Stomach (tissue), 9 donors: ENCODE data around the gene TPP2. TPM values are rescaled to one million over a fixed set of nuclear protein-coding genes. Genes with fewer than 3 reads are reported as not detected.
A peak's percentile ranks its signal among the peaks of the same experiment; 100 is the strongest.

Experiments used
- DNase-seq, 2 donors: peaks; one replicate each; pipeline versions ENCODE4 v3.0.0 to v3.0.0-alpha.2; 2013 to 2019
- H3K27ac ChIP-seq, 5 donors: fragments of 200-600 bp in 4 of 5; sonication (generic) in 4 of 5; one replicate each; pipeline ENCODE4 v1.5.1; 2013 to 2019; ENCODE audit warnings: mild to moderate bottlenecking in 1 of 5, moderate library complexity in 1 of 5
- H3K27me3 ChIP-seq, 3 donors: fragments of 200-600 bp; sonication (generic); one replicate each; pipeline ENCODE4 v1.5.1; 2017 to 2019; ENCODE audit warnings: mixed run types in 1 of 3
- H3K36me3 ChIP-seq, 4 donors: fragments of 200-600 bp; sonication (generic); 1 replicate in 3 of 4; 2 replicates in 1 of 4; pipeline ENCODE4 v1.5.1; 2016 to 2019
- H3K4me1 ChIP-seq, 4 donors: fragments of 200-600 bp; sonication (generic); one replicate each; pipeline ENCODE4 v1.5.1; 2016 to 2019
- H3K4me3 ChIP-seq, 4 donors: fragments of 200-600 bp; sonication (generic) in 3 of 4; one replicate each; pipeline ENCODE4 v1.5.1; 2016 to 2019; ENCODE audit warnings: mild to moderate bottlenecking in 1 of 4
- H3K9me3 ChIP-seq, 4 donors: fragments of 200-600 bp; sonication (generic); one replicate each; pipeline ENCODE4 v1.5.1; 2016 to 2019
- CTCF ChIP-seq, 7 experiments: fragments of 450-650 bp in 4 of 7; fragments of 200-600 bp in 3 of 7; sonication (generic) in 3 of 7; IDR thresholded peaks; one replicate each; pipeline ENCODE4 v1.5.1; 2016 to 2019; ENCODE audit warnings: antibody characterized with exemption in 7 of 7, control low read depth in 2 of 7, mild to moderate bottlenecking in 1 of 7
- EP300 ChIP-seq: sonication (generic); formaldehyde crosslinking; IDR thresholded peaks from one replicate; pipeline ENCODE4 v1.6.1; 2017; ENCODE audit warnings: antibody characterized with exemption
- POLR2A ChIP-seq, 4 donors: fragments of 450-650 bp; IDR thresholded peaks; one replicate each; pipeline ENCODE4 v1.6.1; 2016; ENCODE audit warnings: antibody characterized with exemption in 4 of 4, control low read depth in 2 of 4, mild to moderate bottlenecking in 1 of 4, moderate library complexity in 1 of 4
- POLR2AphosphoS5 ChIP-seq, 3 donors: sonication (generic); formaldehyde crosslinking; IDR thresholded peaks; one replicate each; pipeline ENCODE4 v1.6.1; 2016; ENCODE audit warnings: antibody characterized with exemption in 3 of 3
- WGBS, 5 donors: extraction: QIAGEN DNeasy Blood & Tissue Kit in 3 of 5; methylation state at CpG; one replicate each; pipeline versions ENCODE4 v1.1.5 to v1.1.7; 2013 to 2018; 5-methylcytosine and 5-hydroxymethylcytosine counted together
- intact Hi-C: fragments of 100-400 bp; cut with DNase I; formaldehyde crosslinking; loops from one replicate; pipeline ENCODE4 v1.15.1; 2023; ENCODE audit warnings: low total_unique reads
- polyA plus RNA-seq, 3 donors: library from polyadenylated mRNA; stranded (reverse); fragments of 200-250 nt; gene quantifications; one replicate each; pipeline ENCODE4 v1.2.3, GENCODE V29; 2013
- total RNA-seq, 5 donors: library from RNA; depleted of rRNA; stranded (reverse); fragments of >200 nt; gene quantifications; one replicate each; pipeline versions ENCODE4 v1.1.0 to v1.2.3, GENCODE V29; 2014 to 2016
- donor health status: healthy with polysubstance abuse.
- donor health status: Bipolar disorder and iron deficiency.
- donor health status: healthy.

TPP2 gene
- total and polyA plus RNA-seq, 8 donors: 10.1 to 103 (median 26.1) TPM

- no peak overlapping the region for H3K27ac ChIP-seq
- peaks cover under 1 to 84% (median 69%) of the 10 kb centered on the region in 4 donors for H3K36me3 ChIP-seq
- 26 to 87% (median 51%) methylated on average over 2 of the region's 2 CpGs for WGBS, 5 donors
- H3K4me1 ChIP-seq: peaks cover 0 to 4% (median 0%) of the 10 kb centered on the region in 4 donors
- no peaks in the 10 kb centered on the region for H3K27me3 ChIP-seq
- intact Hi-C loops: no loop called here
- no peaks in the 10 kb centered on the region for H3K9me3 ChIP-seq
- H3K4me3 ChIP-seq: no peak overlapping the region
- TF ChIP-seq EP300 (no peak), CTCF (IDR thresholded peaks at IDR 0.05) (no peak), POLR2A (IDR thresholded peaks at IDR 0.05) (no peak), POLR2AphosphoS5 (IDR thresholded peaks at IDR 0.05) (no peak)
- DNase-seq: no peak
These were observed 58.0 kb downstream of the TPP2 start for GRCh38 chr13:102654756-102655155.

- no peaks in the 10 kb centered on the region for H3K9me3 ChIP-seq
- no peak for DNase-seq
- H3K4me1 ChIP-seq: no peaks in the 10 kb centered on the region
- H3K36me3 ChIP-seq: peaks cover 0 to 77% (median 71%) of the 10 kb centered on the region in 4 donors
- H3K27me3 ChIP-seq: no peaks in the 10 kb centered on the region
- H3K27ac ChIP-seq: no peak overlapping the region
- intact Hi-C loops: no loop called here
- H3K4me3 ChIP-seq: no peak overlapping the region
- peak in 1 of 7 experiments; percentile 20 for TF ChIP-seq CTCF (IDR thresholded peaks at IDR 0.05)
- no peak for TF ChIP-seq EP300
- TF ChIP-seq POLR2AphosphoS5 (IDR thresholded peaks at IDR 0.05): no peak
- no peak for TF ChIP-seq POLR2A (IDR thresholded peaks at IDR 0.05)
- WGBS, 5 donors: 76 to 90% (median 83%) methylated on average over 6 of the region's 6 CpGs
These were observed 60.8 kb downstream of the TPP2 start for GRCh38 chr13:102657630-102658029.

GRCh38 chr13:102658660-102659059 is 61.9 kb downstream of the TPP2 start:
- intact Hi-C loops: no loop called here
- no peak overlapping the region for H3K4me3 ChIP-seq
- WGBS, 5 donors: 89 to 96% (median 93%) methylated on average over 2 to 3 of the region's 3 CpGs
- no peaks in the 10 kb centered on the region for H3K4me1 ChIP-seq
- no peak for DNase-seq
- no peak overlapping the region for H3K27ac ChIP-seq
- no peaks in the 10 kb centered on the region for H3K9me3 ChIP-seq
- peaks cover 0 to 75% (median 70%) of the 10 kb centered on the region in 4 donors for H3K36me3 ChIP-seq
- no peaks in the 10 kb centered on the region for H3K27me3 ChIP-seq
- no peak for TF ChIP-seq POLR2A (IDR thresholded peaks at IDR 0.05)
- TF ChIP-seq EP300: no peak
- TF ChIP-seq POLR2AphosphoS5 (IDR thresholded peaks at IDR 0.05): no peak
- TF ChIP-seq CTCF (IDR thresholded peaks at IDR 0.05): no peak

GRCh38 chr13:102659168-102659713 is 62.5 kb downstream of the TPP2 start:
- no peak overlapping the region for H3K27ac ChIP-seq
- no peaks in the 10 kb centered on the region for H3K4me1 ChIP-seq
- H3K36me3 ChIP-seq: peaks cover 0 to 80% (median 75%) of the 10 kb centered on the region in 4 donors
- TF ChIP-seq CTCF (IDR thresholded peaks at IDR 0.05) (no peak), EP300 (no peak), POLR2AphosphoS5 (IDR thresholded peaks at IDR 0.05) (no peak), POLR2A (IDR thresholded peaks at IDR 0.05) (no peak)
- no peak for DNase-seq
- intact Hi-C loops: no loop called here
- no peak overlapping the region for H3K4me3 ChIP-seq
- H3K9me3 ChIP-seq: no peaks in the 10 kb centered on the region
- no peaks in the 10 kb centered on the region for H3K27me3 ChIP-seq
